GM21723 (cell line): ENCODE measurements around the gene KLK12.

Experiments
- ATAC-seq: cut with Tn5 transposase; IDR thresholded peaks from one replicate; pipeline ENCODE4 v1.9.1; 2021; ENCODE audit warnings: mild to moderate bottlenecking, moderate library complexity; ENCODE audit not compliant: unreplicated experiment

The KLK12 gene

GRCh38 chr19:51055866-51056265, 21.1 kb upstream of the KLK12 start:
- ATAC-seq = no peak

- ATAC-seq = no peak
These were observed 12.2 kb upstream of the KLK12 start for GRCh38 chr19:51047031-51047335.

- no peak for ATAC-seq
These were observed 9.5 kb upstream of the KLK12 start for GRCh38 chr19:51044327-51044726.

- no peak for ATAC-seq
These were observed 8.7 kb upstream of the KLK12 start for GRCh38 chr19:51043497-51043896.

GRCh38 chr19:51040151-51040550, 5.3 kb upstream of the KLK12 start:
- no peak for ATAC-seq

- no peak for ATAC-seq
These were observed 1.7 kb upstream of the KLK12 start for GRCh38 chr19:51036519-51036918.

GRCh38 chr19:51031880-51032225, 2.9 kb downstream of the KLK12 start:
- no peak for ATAC-seq

- ATAC-seq = no peak
These were observed 3.5 kb downstream of the KLK12 start for GRCh38 chr19:51031220-51031879.

- no peak for ATAC-seq
These were observed 4.2 kb downstream of the KLK12 start for GRCh38 chr19:51030631-51031030.

- no peak for ATAC-seq
These were observed 5.1 kb downstream of the KLK12 start for GRCh38 chr19:51029718-51030117.

GRCh38 chr19:51027873-51028272, 6.9 kb downstream of the KLK12 start:
- no peak for ATAC-seq

- ATAC-seq = no peak
These were observed 7.5 kb downstream of the KLK12 start for GRCh38 chr19:51027126-51027806.

- ATAC-seq = no peak
These were observed 8.3 kb downstream of the KLK12 start, which contains the start of gene KLK11 for GRCh38 chr19:51026554-51026831. Gene KLK11 (minus strand): TSS chr19:51026616. CDS start chr19:51025631, 985 bp downstream.

- no peak for ATAC-seq
These were observed 8.8 kb downstream of the KLK12 start for GRCh38 chr19:51025809-51026553.

- ATAC-seq = no peak
These were observed 9.4 kb downstream of the KLK12 start for GRCh38 chr19:51025401-51025800.

- no peak for ATAC-seq
These were observed 9.9 kb downstream of the KLK12 start for GRCh38 chr19:51024924-51025323.

GRCh38 chr19:51023946-51024345, 10.9 kb downstream of the KLK12 start:
- ATAC-seq = no peak

GRCh38 chr19:51022526-51022925, 12.3 kb downstream of the KLK12 start:
- ATAC-seq = no peak

- ATAC-seq = no peak
These were observed 13.7 kb downstream of the KLK12 start for GRCh38 chr19:51020988-51021651.

- no peak for ATAC-seq
These were observed 15.3 kb downstream of the KLK12 start, which contains the start of gene KLK10 for GRCh38 chr19:51019544-51019925. Gene KLK10 (minus strand): TSS chr19:51019709. CDS start chr19:51019130, 579 bp downstream.

GRCh38 chr19:51018745-51019543, 15.9 kb downstream of the KLK12 start:
- ATAC-seq = no peak
